GM12891 (cell line): Measurements from ENCODE around the gene P3H3.
A peak's percentile ranks its signal among the peaks of the same experiment; 100 is the strongest.

ENCODE experiments used
- DNase-seq: peaks from one replicate; pipeline ENCODE4 v3.0.0; 2011; ENCODE audit warnings: low spot score; ENCODE audit not compliant: insufficient read length
- FAIRE-seq: peaks from 2 replicates; lab custom pipeline; 2011; peaks lifted over from hg19 to GRCh38; lab: Jason Lieb, UNC
- PAX5 ChIP-seq: IDR thresholded peaks from 2 replicates; pipeline ENCODE4 v1.6.1; 2011; ENCODE audit warnings: low read length, moderate library complexity, mild to moderate bottlenecking; ENCODE audit not compliant: insufficient read depth, severe bottlenecking
- POLR2A ChIP-seq: IDR thresholded peaks from 2 replicates; pipeline ENCODE4 v1.6.1; 2011; ENCODE audit warnings: low read depth, low read length, control low read depth
- POLR2AphosphoS5 ChIP-seq: IDR thresholded peaks from 2 replicates; pipeline ENCODE4 v1.6.1; 2011; ENCODE audit warnings: low read depth, low read length, control low read depth
- POU2F2 ChIP-seq: IDR thresholded peaks from 2 replicates; pipeline ENCODE4 v1.6.1; 2011; ENCODE audit warnings: low read depth, mild to moderate bottlenecking, control low read depth, low read length, moderate library complexity
- SPI1 ChIP-seq: IDR thresholded peaks from 2 replicates; pipeline ENCODE4 v1.6.1; 2011; ENCODE audit warnings: low read depth, low read length, control low read depth
- TAF1 ChIP-seq: IDR thresholded peaks from 2 replicates; pipeline ENCODE4 v1.6.1; 2011; ENCODE audit warnings: low read depth, low read length, control low read depth

Gene P3H3

DNA sequence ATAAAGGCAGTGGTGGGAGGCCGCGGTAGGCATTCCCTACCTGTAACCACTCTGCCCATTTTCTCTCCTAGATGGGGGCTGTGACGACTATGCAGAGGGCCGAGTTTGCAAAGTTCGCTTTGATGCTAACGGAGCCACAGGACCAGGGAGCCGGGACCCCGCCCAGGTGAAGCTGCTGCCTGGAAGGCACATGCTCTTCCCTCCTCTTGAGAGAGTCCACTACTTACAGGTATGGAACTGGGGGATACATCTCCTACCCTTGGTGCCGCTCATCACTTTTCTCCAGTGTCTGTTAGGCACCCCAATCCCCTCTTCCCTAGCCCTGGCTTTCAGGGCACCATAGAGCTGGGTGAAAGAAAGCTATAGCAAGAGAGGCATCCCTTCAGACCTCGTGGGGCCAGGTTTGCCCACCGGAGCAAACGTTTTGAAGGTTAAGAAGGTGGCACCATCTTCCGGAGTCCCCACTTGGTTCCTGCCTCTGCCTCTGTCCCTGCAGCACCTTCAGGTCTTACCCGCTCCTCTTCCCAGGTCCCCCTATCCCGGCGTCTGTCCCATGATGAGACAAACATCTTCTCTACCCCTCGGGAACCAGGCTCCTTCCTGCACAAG lies 2.0 kb upstream of the P3H3 start:
- FAIRE-seq (no peak), DNase-seq (no peak)
- no peak for TF ChIP-seq POLR2AphosphoS5
- no peak for TF ChIP-seq TAF1
- no peak for TF ChIP-seq POLR2A
- no peak for TF ChIP-seq SPI1
- no peak for TF ChIP-seq PAX5
- no peak for TF ChIP-seq POU2F2

DNA sequence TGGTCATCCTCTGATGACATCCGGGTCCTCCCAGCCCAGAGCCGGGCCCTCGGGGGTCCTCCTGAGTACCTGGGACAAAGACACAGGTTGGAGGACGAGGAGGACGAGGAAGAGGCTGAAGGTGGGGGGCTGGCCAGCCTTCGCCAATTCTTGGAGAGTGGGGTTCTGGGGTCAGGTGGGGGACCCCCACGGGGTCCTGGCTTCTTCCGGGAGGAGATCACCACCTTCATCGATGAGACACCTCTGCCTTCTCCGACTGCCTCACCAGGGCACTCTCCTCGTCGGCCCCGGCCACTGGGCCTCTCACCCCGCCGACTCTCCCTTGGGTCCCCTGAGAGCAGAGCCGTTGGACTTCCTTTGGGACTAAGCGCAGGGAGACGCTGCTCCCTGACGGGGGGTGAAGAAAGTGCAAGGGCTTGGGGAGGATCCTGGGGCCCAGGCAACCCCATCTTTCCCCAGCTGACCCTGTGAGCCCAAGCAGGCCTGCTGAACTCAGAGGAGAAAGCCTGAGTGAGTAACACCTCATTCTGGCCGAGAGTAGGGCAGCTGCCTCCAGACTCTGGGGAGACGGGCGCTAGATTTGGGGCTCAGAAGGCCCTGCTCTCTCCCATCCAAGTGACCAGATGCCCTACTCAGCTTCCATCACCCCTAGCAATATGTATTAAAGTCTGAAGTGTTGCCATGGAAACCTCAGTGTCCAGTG lies 1.3 kb upstream of the P3H3 start:
- TF ChIP-seq POLR2A (no peak), POU2F2 (no peak), POLR2AphosphoS5 (no peak), PAX5 (no peak), TAF1 (no peak), SPI1 (no peak)
- no peak for FAIRE-seq
- DNase-seq, result no peak

DNA sequence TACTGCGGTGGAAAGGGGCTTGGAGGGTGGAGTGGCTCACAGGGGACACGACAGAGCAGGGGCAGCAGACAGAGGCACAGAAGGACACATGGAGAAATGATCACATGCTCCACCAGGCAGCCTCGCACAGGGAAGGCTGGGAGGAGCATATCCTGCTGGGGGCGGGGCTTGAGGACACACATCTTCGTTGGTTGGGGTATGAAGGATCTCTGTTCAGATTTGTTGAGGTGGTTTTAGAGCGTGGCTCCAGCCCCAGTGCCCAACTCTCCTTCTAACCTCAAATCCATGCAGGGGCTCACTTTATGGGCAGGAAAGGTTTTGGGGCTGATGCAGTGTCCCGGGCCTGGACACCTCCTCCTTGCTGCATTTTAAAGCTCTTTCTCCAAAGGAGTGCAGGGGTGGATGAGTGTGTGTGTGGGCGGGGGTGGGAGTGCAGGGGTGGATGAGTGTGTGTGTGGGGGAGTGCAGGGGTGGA lies 733 bp upstream of the P3H3 start:
- peak; percentile 67 for FAIRE-seq
- no peak for TF ChIP-seq TAF1
- TF ChIP-seq SPI1, result no peak
- TF ChIP-seq POU2F2, result no peak
- no peak for TF ChIP-seq PAX5
- no peak for DNase-seq

DNA sequence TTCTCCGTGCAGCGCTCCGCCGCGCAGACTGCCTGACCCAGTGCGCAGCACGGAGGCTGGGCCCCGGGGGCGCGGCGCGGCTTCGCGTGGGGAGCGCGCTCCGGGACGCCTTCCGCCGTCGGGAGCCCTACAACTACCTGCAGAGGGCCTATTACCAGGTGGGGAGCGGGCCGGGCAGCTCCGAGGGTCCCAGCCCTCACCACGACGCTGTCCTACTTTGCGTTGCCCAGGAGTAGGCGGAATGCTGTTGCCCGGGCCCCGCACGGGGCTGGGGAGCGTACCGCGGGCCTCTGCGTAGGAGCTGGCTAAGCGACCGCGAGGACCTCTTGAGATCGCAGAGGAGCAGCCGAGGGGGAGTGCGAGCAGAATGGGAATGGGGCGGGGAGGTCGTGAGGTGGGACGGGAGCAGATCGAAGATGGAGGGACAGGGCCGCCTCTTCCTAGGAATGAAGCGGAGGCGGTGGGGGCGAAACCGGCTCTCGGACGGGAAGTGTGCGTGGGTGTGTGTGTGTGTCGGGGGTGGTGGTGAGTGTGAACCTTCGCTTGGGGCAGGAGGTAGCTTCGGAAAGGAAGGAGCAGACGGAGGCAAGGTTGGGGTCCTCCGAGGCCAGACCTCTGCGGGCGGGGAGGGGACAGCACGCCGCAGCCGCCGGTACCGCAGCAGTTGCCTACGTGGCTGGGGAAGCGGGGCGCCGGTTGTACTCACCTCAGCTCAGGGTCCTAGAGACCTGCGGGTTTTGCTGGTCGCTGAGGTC lies 751 bp downstream of the P3H3 start:
- no peak for DNase-seq
- peak; percentile 78 for FAIRE-seq
- TF ChIP-seq PAX5, result no peak
- TF ChIP-seq SPI1, result peak; percentile 26; the same call in 1 of the 2 replicates

DNA sequence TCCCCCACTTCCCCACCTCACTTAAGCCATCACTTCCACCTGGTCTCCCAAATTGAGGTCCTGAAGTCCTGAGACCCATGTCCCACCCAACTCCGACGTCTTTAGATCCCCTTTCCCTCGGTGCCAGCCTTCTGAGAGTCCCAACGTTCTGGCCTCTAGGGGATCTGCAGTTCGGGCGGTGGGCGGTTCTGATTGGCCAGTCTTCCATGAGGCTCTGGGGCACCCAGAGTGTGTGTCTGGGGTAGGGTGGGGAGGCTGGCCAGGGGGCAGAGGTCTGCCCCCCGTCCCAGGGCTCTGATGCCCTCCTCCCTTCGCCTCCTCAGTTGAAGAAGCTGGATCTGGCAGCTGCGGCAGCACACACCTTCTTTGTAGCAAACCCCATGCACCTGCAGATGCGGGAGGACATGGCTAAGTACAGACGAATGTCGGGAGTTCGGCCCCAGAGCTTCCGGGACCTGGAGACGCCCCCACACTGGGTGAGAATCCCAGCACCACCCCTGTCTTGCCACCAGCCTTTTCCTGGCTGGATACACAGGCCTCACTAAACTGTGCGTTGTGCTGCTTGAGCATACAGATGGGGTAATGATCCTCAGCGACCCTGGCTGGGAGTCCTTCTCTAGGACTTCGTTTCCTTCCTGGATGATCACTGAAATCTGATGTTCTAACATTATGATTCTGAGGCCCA lies 1.5 kb downstream of the P3H3 start:
- FAIRE-seq (no peak), DNase-seq (no peak)
- no peak for TF ChIP-seq POLR2AphosphoS5
- TF ChIP-seq SPI1, result no peak
- TF ChIP-seq POU2F2, result no peak
- TF ChIP-seq TAF1, result no peak
- TF ChIP-seq PAX5, result no peak
- TF ChIP-seq POLR2A, result no peak

DNA sequence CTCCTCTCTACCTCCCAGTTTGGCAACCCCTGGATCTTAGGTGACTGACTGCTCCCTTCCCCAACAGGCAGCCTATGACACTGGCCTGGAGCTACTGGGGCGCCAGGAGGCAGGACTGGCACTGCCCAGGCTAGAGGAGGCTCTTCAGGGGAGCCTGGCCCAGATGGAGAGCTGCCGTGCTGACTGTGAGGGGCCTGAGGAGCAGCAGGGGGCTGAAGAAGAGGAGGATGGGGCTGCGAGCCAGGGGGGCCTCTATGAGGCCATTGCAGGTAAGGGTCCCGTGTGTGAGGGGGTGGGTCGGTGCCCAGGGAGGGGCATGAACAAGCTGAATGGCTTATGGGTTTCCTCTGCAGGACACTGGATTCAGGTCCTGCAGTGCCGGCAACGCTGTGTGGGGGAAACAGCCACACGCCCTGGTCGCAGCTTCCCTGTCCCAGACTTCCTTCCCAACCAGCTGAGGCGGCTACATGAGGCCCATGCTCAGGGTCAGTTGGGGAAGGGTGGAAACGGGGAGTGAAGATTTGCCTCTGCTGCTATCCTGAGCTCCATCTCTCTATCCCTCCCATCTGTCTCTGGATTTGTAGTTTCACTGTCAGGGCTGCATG lies 2.2 kb downstream of the P3H3 start:
- TF ChIP-seq TAF1, result no peak
- no peak for TF ChIP-seq SPI1
- TF ChIP-seq PAX5, result no peak
- TF ChIP-seq POU2F2, result no peak
- no peak for TF ChIP-seq POLR2AphosphoS5
- TF ChIP-seq POLR2A, result no peak
- DNase-seq (no peak), FAIRE-seq (no peak)

DNA sequence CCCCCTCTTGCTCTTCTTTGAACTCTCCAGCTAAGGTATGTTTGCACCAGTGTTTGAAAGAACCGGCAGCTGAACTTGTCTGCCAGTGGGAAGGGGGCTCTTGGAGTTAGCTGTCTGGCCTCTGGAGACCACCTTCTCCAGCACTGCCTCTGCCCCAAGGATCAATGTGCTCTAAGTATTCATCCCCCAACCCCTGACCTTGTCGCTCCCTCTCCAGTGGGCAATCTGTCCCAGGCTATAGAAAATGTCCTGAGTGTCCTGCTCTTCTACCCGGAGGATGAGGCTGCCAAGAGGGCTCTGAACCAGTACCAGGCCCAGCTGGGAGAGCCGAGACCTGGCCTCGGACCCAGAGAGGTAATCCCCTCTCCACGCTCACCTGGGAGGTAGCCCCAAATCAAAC lies 2.8 kb downstream of the P3H3 start:
- DNase-seq (no peak), FAIRE-seq (no peak)
- no peak for TF ChIP-seq POLR2A
- TF ChIP-seq TAF1, result no peak
- no peak for TF ChIP-seq PAX5
- TF ChIP-seq POLR2AphosphoS5, result no peak
- TF ChIP-seq POU2F2, result no peak
- no peak for TF ChIP-seq SPI1

DNA sequence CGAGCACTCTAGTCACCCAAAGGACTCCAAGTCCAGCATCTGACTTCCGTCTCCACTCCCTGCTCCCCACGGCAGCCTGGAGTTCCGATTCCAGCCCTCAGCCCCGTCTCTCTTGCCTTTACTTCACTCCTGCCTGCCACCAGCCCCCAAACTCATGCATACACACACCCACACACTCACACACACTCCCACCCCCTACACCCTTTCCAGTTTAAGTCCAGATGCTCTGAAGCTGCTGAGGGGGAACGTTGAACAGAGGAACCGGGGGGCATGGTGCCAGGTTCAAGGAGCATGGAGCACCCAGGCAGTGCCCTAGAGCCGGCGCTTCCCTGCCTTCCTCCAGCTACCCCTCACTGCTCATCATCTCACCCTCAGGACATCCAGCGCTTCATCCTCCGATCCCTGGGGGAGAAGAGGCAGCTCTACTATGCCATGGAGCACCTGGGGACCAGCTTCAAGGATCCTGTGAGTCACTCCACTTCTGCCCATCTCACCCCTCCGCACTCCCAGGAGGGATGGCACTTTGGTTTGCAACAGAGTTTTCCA lies 3.3 kb downstream of the P3H3 start:
- FAIRE-seq, result no peak

DNA sequence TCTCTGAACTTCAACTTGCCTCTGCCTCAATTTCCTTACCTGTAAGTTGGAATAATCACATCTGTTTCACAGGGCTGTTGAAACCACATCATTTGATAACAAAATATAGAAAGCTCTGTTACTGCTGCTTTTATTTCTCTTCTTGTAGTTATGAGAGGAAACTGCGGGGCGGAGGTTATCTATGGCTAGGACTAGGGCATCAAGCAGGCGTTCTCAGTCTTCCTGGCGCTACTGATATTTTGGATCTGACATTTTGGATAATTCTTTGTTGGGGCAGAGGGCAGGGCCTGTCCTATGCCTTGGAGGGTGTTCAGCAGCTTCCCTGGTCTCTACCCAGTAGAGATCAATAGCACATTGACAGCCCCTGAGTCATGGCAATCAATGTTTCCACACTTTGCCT lies 3.9 kb downstream of the P3H3 start:
- TF ChIP-seq SPI1 (no peak), POLR2A (no peak), POU2F2 (no peak), PAX5 (no peak), POLR2AphosphoS5 (no peak), TAF1 (no peak)
- DNase-seq (no peak), FAIRE-seq (no peak)

More for the DNA sequence above, 3.3 kb downstream of the P3H3 start:
- DNase-seq, result no peak
- TF ChIP-seq PAX5 (no peak), POU2F2 (no peak), POLR2AphosphoS5 (no peak), TAF1 (no peak), SPI1 (no peak), POLR2A (no peak)
